ENCODE data around the gene WNT3A.

The WNT3A gene

DNA sequence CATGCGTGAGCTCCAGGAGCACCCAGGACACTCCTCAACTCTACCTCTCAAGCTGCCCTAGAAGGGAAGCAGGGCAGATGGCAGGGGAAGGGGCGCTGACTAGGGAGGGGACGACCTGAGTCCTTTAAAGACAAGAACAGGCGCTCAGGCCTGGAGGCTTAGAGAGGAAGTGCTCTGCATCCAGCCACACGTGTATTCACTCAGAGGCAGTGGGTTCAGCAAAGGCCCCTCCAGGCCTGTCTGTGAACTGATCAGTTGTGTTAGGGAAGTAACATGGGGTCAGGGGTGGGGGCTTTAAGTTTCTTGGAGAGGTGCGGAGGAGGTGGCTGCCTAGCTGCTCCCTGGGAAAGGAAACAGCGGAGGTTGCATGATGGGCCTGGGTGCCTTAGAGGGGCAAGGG, 38.6 kb downstream of the WNT3A start (continued):
- TF ChIP-seq TSHZ2 (CRISPR knock-in tag; IDR thresholded peaks at IDR 0.05) = no peak
- TF ChIP-seq, protein P1, sequence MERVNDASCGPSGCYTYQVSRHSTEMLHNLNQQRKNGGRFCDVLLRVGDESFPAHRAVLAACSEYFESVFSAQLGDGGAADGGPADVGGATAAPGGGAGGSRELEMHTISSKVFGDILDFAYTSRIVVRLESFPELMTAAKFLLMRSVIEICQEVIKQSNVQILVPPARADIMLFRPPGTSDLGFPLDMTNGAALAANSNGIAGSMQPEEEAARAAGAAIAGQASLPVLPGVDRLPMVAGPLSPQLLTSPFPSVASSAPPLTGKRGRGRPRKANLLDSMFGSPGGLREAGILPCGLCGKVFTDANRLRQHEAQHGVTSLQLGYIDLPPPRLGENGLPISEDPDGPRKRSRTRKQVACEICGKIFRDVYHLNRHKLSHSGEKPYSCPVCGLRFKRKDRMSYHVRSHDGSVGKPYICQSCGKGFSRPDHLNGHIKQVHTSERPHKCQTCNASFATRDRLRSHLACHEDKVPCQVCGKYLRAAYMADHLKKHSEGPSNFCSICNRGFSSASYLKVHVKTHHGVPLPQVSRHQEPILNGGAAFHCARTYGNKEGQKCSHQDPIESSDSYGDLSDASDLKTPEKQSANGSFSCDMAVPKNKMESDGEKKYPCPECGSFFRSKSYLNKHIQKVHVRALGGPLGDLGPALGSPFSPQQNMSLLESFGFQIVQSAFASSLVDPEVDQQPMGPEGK (CRISPR knock-in tag; IDR thresholded peaks at IDR 0.05; ENCODE audit: borderline replicate concordance) = no peak
- TF ChIP-seq, protein P2, sequence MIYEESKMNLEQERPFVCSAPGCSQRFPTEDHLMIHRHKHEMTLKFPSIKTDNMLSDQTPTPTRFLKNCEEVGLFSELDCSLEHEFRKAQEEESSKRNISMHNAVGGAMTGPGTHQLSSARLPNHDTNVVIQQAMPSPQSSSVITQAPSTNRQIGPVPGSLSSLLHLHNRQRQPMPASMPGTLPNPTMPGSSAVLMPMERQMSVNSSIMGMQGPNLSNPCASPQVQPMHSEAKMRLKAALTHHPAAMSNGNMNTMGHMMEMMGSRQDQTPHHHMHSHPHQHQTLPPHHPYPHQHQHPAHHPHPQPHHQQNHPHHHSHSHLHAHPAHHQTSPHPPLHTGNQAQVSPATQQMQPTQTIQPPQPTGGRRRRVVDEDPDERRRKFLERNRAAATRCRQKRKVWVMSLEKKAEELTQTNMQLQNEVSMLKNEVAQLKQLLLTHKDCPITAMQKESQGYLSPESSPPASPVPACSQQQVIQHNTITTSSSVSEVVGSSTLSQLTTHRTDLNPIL (CRISPR knock-in tag; IDR thresholded peaks at IDR 0.05; ENCODE audit: low read depth) = no peak

DNA sequence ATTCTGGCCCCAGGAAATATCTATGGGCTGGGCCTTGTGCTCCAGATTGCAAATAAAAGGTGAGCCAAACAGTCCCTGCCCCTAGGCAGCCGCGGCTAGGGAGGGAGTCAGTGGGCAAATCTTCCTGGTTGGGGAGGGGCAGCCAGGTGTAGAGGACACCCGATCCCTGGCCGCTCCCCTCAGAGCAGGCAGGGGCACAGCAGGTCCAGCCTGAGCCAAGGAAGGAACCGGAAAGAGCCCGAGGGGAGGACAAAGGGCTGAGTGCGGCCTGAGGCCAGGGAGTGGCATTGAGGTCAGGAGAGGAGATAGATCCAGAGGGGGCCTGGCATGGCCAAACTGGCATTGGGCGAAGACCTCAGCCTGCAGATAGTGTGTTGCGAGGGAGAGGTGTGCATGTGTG, 39.1 kb downstream of the WNT3A start:
- ATAC-seq = no peak
- no peak for TF ChIP-seq BACH2 (CRISPR knock-in tag; IDR thresholded peaks at IDR 0.05; ENCODE audit: borderline replicate concordance)
- TF ChIP-seq TSHZ2 (CRISPR knock-in tag; IDR thresholded peaks at IDR 0.05) = no peak
- no peak for TF ChIP-seq GLIS3 (CRISPR knock-in tag; IDR thresholded peaks at IDR 0.05)
- no peak for TF ChIP-seq PPARA (CRISPR knock-in tag; IDR thresholded peaks at IDR 0.05; ENCODE audit: borderline replicate concordance)
- TF ChIP-seq SNAI2 (CRISPR knock-in tag; IDR thresholded peaks at IDR 0.05) = no peak
- no peak for TF ChIP-seq ESRRG (CRISPR knock-in tag; IDR thresholded peaks at IDR 0.05)
- TF ChIP-seq TOX (CRISPR knock-in tag; IDR thresholded peaks at IDR 0.05; ENCODE audit: borderline replicate concordance) = no peak
- TF ChIP-seq ZFP30 (CRISPR knock-in tag; IDR thresholded peaks at IDR 0.05) = no peak
- TF ChIP-seq ZNF565 (CRISPR knock-in tag; conservative IDR thresholded peaks at IDR 0.05; ENCODE audit: low read depth) = no peak
- no peak for TF ChIP-seq OSR1 (CRISPR knock-in tag; IDR thresholded peaks at IDR 0.05)
- TF ChIP-seq ARNTL (CRISPR knock-in tag; IDR thresholded peaks at IDR 0.05; ENCODE audit: borderline replicate concordance, low read depth) = no peak
- TF ChIP-seq CSDC2 (CRISPR knock-in tag; IDR thresholded peaks at IDR 0.05) = no peak
- TF ChIP-seq ZFP3 (CRISPR knock-in tag; IDR thresholded peaks at IDR 0.05) = no peak
- TF ChIP-seq ZNF70 (CRISPR knock-in tag; IDR thresholded peaks at IDR 0.05) = no peak
- no peak for TF ChIP-seq ZNF8 (CRISPR knock-in tag; IDR thresholded peaks at IDR 0.05)
- TF ChIP-seq, protein P2 (CRISPR knock-in tag; IDR thresholded peaks at IDR 0.05; ENCODE audit: low read depth) = no peak
- no peak for TF ChIP-seq TCF4 (CRISPR knock-in tag; IDR thresholded peaks at IDR 0.05; ENCODE audit: borderline replicate concordance)

DNA sequence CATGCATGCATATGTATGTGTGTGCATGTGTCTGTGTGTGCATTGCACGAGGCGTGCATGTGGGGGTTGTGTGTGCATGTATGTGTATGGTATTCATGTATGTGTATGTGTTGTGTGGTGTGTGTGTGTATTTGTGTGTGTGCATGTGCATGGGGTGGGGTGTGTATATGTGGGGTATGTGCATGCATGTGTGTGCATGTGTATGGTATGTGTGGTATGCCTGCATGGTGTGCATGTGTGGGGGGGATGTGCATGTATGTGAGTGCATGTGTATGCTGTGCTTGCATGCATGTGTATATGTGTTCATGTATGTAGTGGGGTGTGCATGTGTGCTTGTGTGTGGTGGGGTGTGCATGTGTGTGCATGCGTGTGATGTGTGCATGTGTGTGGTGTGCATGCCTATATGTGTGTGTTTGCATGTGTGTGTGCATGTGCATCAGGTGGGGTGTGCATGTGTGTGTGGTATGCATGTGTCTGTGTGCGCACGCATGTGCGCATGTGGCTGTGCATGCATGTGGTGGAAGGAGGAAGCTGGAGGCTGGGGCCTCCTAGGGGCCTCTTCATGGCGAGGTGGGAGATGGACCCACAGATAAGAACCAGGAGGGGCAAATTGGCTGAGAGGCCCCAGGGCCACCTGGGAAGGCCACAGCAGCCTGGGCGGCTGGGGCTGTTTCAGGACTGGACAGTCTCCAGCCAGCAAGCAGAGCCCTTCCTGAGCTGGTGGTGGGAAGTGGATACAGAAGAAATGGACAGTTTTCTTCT, 39.8 kb downstream of the WNT3A start:
- no peak for TF ChIP-seq PPARA (CRISPR knock-in tag; IDR thresholded peaks at IDR 0.05; ENCODE audit: borderline replicate concordance)

GRCh38 chr1:228047183-228047466, 40.3 kb downstream of the WNT3A start:
- ATAC-seq = no peak
- TF ChIP-seq CSDC2 (CRISPR knock-in tag; IDR thresholded peaks at IDR 0.05) = no peak
- TF ChIP-seq ZNF70 (CRISPR knock-in tag; IDR thresholded peaks at IDR 0.05) = no peak
- TF ChIP-seq ZFP30 (CRISPR knock-in tag; IDR thresholded peaks at IDR 0.05) = no peak
- TF ChIP-seq ZNF8 (CRISPR knock-in tag; IDR thresholded peaks at IDR 0.05) = no peak
- TF ChIP-seq, protein P2 (CRISPR knock-in tag; IDR thresholded peaks at IDR 0.05; ENCODE audit: low read depth) = no peak
- TF ChIP-seq SNAI2 (CRISPR knock-in tag; IDR thresholded peaks at IDR 0.05) = no peak
- TF ChIP-seq ESRRG (CRISPR knock-in tag; IDR thresholded peaks at IDR 0.05) = no peak
- TF ChIP-seq GLIS3 (CRISPR knock-in tag; IDR thresholded peaks at IDR 0.05) = no peak
- TF ChIP-seq, protein P1 (CRISPR knock-in tag; IDR thresholded peaks at IDR 0.05; ENCODE audit: borderline replicate concordance) = no peak
- no peak for TF ChIP-seq ARNTL (CRISPR knock-in tag; IDR thresholded peaks at IDR 0.05; ENCODE audit: borderline replicate concordance, low read depth)
- TF ChIP-seq POU6F1 (CRISPR knock-in tag; IDR thresholded peaks at IDR 0.05; ENCODE audit: borderline replicate concordance, low read depth) = no peak

More for the DNA sequence above, 39.8 kb downstream of the WNT3A start:
- no peak for ATAC-seq
